ENCODE measurements around the gene SLC7A5.

- TF ChIP-seq POLR2AphosphoS5 (IDR thresholded peaks at IDR 0.05; ENCODE audit: low read depth, low read length), result no peak
- TF ChIP-seq GLI4 (CRISPR knock-in tag; IDR thresholded peaks at IDR 0.05; ENCODE audit: borderline replicate concordance), result no peak
- no peak for TF ChIP-seq YY1 (IDR thresholded peaks at IDR 0.05; ENCODE audit: insufficient read depth, insufficient replicate concordance, low read depth, low read length)
- no peak for TF ChIP-seq ELF1 (CRISPR knock-in tag; IDR thresholded peaks at IDR 0.05)
- no peak for TF ChIP-seq FOSL1 (CRISPR knock-in tag; IDR thresholded peaks at IDR 0.05; ENCODE audit: borderline replicate concordance)
These were observed 48.2 kb upstream of the SLC7A5 start for GRCh38 chr16:87917503-87917902.
